Measurements from ENCODE around the gene TDP1.

- TF ChIP-seq, protein P1, sequence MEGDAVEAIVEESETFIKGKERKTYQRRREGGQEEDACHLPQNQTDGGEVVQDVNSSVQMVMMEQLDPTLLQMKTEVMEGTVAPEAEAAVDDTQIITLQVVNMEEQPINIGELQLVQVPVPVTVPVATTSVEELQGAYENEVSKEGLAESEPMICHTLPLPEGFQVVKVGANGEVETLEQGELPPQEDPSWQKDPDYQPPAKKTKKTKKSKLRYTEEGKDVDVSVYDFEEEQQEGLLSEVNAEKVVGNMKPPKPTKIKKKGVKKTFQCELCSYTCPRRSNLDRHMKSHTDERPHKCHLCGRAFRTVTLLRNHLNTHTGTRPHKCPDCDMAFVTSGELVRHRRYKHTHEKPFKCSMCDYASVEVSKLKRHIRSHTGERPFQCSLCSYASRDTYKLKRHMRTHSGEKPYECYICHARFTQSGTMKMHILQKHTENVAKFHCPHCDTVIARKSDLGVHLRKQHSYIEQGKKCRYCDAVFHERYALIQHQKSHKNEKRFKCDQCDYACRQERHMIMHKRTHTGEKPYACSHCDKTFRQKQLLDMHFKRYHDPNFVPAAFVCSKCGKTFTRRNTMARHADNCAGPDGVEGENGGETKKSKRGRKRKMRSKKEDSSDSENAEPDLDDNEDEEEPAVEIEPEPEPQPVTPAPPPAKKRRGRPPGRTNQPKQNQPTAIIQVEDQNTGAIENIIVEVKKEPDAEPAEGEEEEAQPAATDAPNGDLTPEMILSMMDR (IDR thresholded peaks at IDR 0.05; ENCODE audit: borderline replicate concordance, extremely low read depth, low read length, poor library complexity, severe bottlenecking) = no peak
- no peak for TF ChIP-seq EZH2 (IDR thresholded peaks at IDR 0.05; ENCODE audit: borderline replicate concordance, low read depth, low read length, severe bottlenecking)
Measured at GRCh38 chr14:90062127-90062794, 106.5 kb downstream of the TDP1 start.
